HTR-8/SVneo (cell line): ENCODE results near the gene ADNP2.

Experiments used
- DNase-seq: peaks from one replicate; pipeline ENCODE4 v3.0.0; 2011; ENCODE audit warnings: low spot score, mixed read lengths; ENCODE audit not compliant: insufficient read length
- FAIRE-seq: peaks from 2 replicates; lab custom pipeline; 2011; peaks lifted over from hg19 to GRCh38; lab: Jason Lieb, UNC

ADNP2 gene, protein sequence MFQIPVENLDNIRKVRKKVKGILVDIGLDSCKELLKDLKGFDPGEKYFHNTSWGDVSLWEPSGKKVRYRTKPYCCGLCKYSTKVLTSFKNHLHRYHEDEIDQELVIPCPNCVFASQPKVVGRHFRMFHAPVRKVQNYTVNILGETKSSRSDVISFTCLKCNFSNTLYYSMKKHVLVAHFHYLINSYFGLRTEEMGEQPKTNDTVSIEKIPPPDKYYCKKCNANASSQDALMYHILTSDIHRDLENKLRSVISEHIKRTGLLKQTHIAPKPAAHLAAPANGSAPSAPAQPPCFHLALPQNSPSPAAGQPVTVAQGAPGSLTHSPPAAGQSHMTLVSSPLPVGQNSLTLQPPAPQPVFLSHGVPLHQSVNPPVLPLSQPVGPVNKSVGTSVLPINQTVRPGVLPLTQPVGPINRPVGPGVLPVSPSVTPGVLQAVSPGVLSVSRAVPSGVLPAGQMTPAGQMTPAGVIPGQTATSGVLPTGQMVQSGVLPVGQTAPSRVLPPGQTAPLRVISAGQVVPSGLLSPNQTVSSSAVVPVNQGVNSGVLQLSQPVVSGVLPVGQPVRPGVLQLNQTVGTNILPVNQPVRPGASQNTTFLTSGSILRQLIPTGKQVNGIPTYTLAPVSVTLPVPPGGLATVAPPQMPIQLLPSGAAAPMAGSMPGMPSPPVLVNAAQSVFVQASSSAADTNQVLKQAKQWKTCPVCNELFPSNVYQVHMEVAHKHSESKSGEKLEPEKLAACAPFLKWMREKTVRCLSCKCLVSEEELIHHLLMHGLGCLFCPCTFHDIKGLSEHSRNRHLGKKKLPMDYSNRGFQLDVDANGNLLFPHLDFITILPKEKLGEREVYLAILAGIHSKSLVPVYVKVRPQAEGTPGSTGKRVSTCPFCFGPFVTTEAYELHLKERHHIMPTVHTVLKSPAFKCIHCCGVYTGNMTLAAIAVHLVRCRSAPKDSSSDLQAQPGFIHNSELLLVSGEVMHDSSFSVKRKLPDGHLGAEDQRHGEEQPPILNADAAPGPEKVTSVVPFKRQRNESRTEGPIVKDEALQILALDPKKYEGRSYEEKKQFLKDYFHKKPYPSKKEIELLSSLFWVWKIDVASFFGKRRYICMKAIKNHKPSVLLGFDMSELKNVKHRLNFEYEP

DNA sequence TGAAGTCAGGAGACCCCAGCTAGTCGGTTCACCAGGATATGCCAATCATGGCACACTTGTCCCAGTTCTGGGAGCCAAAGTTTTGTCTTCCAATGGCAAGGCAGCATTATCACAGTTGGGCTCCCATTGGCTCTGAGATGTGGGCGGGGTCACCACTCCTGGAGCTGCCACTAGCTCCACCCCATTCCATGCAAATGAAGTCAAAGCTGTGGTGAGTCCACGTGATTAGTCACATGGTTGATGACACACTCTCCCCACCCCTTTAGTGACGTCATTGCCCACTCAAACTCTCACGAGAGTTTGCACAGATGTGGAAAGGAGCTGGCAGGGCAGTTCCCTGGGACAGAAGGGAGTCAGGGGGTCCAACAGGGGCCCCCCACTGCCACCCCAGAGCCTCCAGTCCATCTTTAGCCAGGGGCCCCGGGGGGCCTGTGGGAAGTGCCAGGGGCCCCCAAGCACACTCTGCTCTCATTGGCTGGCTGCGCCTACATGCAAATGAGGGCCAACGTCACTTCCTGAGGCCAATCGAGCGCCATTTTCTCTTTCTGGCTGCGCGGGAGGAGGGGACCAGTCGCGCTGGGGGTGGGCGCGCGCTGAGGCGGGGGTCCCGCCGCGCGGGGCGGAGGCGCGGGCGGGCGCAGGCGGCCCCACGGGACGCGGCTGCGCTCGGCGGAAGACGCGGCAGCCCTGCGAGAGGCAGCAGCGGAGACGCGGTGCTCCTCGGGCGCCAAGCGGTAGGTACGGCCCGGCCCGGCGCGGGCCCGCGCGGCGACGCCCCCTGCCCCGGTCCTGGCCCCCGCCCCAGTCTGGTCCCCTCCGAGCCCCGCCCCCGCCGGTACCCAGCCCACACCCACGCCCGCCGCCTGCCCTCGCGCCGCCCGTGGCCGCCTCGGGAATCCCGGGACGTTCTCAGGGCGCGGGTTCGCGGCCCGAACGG lies at the start of gene ADNP2:
Gene ADNP2 (plus strand): TSS at position 524 of the 937 bp plus-strand sequence. CDS start 8,281 bp downstream, outside the sequence.
- DNase-seq (peak; percentile 83), FAIRE-seq (peak; percentile 49)

DNA sequence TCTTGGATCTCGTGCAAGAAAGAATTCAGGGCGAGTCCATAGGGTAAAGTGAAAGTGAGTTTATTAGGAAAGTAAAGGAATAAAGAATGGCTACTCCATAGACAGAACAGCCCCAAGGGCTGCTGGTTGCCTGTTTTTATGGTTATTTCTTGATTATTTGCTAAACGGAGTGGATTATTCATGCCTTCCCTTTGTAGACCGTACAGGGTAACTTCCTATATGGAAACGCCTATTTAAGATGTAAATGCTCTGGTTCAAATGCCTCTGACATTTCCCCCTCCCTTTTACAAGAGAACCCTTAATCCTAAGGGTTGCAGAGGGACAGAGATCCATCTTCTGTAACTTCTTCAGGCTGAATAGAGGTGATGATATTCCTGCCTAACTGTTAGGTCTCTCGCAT lies 49.1 kb upstream of the ADNP2 start:
- FAIRE-seq (no peak), DNase-seq (no peak)

DNA sequence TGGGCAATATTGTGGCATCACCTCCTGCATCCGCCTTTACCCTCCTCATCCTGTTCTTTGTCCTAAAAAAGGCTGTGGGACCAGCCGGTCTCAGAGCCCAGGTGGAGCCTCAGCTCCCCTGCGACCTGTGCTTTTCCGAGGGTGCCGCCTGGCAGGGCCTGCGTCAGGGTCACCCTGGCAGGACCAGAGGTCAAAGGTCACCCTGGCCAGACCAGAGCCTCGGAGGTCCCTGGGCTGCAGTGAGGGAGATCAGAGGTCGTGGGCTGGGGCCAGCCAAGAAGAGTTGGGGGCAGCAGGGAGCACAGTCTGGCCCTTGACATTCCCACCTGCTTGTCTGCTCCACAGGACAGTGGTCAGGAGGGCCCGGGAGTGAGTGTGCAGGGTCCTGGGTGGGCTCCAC lies 43.4 kb upstream of the ADNP2 start:
- no peak for FAIRE-seq
- DNase-seq, result no peak

DNA sequence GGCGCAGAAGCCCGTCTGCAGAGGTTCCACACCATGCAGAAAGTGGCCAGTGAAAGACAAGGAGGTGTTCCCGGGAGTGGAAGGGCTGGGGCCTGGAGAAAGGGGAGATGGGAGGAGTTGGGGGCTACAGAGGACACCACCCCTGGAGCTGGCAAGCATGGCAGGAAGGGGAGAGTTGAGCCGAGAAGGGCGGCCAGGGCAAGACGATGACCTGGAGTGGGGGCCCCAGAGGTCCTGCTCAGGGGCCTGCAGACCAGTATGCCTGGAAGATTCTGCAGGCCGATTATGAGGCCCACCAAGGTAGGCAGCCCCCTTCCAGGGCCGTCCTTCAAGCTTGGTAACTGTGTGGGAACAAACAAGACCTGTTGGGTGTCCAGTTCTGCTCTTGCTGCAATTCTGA lies 41.7 kb upstream of the ADNP2 start:
- no peak for DNase-seq
- no peak for FAIRE-seq

DNA sequence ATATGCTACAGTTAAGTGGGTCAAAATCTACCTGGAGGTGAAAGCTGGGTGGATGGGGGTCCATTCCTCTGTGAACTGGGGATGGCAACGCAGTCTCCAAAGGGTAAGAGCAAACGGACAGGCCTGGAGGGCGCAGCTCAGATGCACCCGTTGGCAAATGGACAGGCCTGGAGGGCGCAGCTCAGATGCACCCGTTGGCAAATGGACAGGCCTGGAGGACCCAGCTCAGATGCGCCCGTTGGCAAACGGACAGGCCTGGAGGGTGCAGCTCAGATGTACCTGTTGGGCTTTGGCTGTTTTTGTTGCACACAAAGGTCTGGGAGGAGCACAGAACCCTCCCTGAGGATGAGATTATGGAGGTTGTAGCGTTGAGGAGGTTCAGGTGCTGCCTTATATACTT lies 41.2 kb upstream of the ADNP2 start:
- no peak for FAIRE-seq
- DNase-seq, result no peak

DNA sequence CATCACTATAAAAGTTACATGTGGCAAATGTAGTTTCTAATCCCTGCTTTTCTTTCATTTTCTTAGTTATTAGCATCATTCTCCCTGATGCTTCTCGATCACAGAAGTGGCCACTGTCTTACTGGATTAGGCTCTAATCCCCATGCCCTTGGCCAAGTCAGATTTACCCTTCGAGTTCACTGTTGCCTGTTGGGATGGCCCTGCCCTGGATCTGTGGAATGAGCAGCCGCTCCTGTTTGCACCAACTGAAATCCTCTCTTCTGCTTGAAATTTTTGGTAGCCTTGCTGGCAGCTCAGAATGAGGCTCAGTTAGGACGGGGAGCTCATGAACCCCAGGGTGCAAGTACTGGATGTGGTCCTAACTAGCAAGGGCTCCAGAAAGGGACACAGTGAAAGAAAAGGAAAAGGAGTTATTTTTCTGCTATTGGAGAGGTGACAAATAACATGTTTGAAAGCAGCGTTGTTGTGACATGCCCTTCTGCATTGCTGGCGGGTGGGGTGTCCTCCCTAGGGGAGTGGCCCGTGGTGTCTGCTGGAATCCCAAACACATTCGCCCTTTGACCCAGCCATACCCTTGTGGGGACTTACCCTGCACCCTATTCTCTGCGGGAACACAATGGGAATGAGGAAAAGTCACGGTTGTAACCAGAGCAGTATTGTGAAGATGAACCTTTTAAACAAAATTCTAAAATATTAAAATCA lies 40.3 kb upstream of the ADNP2 start:
- no peak for FAIRE-seq
- DNase-seq, result no peak

DNA sequence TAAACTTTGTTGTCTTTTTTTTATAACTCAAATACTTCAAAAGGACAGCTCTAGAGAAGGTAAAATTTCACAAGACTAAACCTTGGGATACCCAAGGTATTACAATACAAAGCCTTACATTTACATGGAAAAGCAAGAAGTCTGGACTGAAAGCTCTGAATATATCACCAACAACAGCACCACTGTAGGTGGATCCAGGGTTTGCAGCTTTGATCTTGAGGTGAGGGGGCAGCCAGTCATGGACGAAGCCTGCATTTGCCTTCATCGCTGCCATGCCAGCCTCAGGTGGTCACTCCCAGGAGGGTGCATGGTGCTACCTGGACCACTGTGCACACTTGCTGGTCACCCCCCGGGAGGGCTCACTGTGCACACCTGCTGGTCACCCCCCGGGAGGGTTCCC lies 38.2 kb upstream of the ADNP2 start:
- DNase-seq (no peak), FAIRE-seq (no peak)

DNA sequence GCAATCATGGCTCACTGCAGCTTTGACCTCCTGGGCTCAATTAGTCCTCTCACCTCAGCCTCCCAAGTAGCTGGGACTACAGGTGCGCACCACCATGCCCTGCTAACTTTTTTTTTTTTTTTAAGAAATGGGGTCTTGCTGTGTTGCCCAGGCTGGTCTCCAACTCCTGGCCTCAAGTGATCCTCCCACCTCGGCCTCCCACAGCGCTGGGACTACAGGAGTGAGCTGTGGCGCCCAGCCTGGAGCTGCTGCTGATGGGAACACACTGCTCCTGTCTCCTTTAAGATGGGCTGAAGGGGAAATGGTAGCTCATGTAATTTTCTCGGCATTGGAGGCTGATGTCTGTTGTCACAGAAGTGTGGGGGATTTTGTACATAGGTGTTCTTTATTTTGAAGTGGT lies 34.9 kb upstream of the ADNP2 start:
- FAIRE-seq, result no peak
- DNase-seq, result no peak

DNA sequence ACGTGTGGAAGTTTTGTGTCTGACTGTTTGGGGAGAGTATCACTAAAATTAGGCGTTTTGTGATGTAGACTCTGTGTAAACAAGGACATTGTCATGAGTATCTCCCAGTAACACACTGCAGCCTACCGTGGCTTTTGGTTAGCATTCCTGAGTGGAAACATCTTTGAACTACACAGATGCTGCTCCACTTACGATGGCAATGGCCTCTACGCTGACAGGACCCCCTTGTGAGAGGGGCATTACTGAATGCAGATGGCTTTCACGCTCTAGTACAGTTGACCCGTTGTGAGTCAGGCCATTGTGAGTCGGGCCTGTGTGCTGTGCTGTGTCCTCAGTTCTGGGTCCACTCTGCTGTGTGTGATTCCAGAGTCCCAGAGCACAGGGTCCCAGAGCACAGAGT lies 34.4 kb upstream of the ADNP2 start:
- DNase-seq (no peak), FAIRE-seq (no peak)

DNA sequence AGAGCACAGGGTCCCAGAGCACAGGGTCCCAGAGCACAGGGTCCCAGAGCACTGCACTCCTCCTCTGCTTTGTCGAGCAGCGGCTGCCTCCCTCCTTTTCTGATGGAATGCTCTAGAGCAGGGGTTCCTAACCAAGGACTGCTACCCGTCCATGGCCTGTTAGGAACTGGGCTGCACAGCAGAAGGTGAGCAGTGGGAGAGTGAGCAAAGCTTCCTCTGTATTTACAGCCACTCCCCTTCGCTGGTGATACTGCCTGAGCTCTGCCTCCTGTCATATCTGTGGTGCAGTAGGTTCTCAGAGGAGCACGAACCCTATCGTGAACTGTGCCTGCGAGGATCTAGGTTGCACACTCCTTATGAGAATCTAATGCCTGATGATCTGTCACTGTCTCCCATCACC lies 33.1 kb upstream of the ADNP2 start:
- no peak for DNase-seq
- FAIRE-seq, result no peak

DNA sequence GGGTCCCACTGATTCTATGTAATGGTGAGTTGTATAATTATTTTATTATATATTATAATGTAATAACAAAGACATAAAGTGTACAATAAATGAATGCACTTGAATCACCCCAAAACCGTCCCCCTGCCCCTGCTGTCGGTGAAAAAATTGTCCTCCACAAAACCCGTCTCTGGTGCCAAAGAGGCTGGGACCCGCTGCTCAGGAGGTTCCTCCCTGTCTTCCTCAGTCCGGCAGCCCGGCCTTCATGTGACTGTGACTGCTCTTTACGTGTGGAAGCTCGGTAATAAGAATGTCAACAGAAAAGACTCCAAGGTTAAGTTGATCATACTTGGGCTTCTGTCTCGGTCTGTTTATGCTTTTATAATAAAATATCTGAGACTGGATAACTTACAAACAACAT lies 32.7 kb upstream of the ADNP2 start:
- FAIRE-seq (no peak), DNase-seq (no peak)

DNA sequence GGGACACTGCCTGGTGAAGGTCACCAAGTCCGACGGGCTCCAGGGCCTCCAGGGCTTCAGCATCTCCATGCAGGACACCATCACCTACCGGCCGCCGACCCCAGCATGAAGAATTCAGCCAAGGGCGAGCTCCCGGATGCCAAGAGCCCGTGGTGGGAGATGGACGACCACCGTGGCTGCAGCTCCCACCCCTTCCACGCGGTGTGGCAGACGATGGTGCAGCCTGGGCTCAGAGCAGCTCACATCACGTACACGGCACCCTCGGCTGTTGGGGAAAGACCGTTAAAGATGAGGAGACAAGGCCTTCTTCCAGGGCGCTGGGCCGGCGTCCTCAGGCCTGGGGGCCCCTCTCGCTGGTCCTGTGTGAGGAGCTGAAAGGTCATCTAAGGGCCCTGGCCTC lies 31.2 kb upstream of the ADNP2 start:
- FAIRE-seq (no peak), DNase-seq (no peak)

DNA sequence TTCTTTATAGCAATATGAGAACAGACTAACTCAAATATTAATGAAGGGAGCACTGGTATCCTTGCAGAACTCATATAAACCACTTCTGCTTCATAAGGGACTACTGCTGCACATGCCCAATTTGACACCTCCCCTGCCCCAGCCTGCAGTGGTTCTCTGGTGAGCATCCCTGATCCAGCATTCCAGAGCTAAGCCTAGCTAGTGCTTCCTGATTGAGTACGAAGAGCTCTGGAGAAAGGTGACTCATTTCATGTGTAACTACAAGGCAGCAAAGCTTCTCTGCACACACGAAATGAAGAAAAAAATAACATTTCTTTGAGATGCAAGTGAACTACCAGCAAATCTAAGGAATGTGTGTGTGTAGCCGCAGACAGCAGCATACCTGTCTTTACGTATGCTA lies 22.8 kb upstream of the ADNP2 start:
- FAIRE-seq, result no peak

DNA sequence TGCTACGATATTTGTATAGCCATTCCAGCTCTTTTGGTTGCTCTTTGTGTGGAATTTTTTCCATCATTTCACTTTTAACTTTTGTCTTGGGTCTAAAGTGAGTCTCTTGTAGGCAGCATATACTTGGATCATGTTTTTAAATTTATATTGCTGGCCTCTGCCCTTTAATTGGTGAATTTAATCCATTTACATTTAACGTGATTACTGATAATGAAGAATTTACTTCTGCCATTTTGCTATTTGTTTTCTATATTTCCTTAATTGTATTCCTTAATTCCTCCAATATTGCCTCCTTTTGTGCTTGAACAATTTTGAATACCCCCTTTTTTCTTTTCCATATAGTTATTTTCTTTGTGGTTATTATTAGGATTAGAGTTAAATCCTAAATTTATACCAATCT lies 21.0 kb upstream of the ADNP2 start:
- FAIRE-seq (no peak), DNase-seq (no peak)

More for the DNA sequence above, 22.8 kb upstream of the ADNP2 start:
- no peak for DNase-seq

DNA sequence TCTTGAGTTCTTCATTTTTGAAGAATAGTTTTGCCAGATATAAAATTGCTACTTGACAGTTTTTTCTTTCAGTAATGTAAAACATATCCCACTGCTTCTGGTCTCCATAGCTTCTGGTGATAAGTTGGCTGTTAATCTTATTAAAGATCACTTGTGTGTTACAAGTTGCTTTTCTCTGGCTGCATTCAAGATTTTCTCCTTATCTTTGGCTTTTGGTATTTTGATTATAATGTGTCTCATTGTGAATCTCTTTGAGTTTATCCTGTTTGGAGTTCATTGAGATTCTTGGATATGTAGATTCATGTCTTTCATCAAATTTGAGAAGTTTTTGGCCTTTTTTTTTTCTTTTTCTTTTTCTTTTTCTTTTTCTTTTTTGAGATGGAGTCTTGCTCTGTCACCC lies 20.2 kb upstream of the ADNP2 start:
- FAIRE-seq, result no peak
- DNase-seq, result no peak

DNA sequence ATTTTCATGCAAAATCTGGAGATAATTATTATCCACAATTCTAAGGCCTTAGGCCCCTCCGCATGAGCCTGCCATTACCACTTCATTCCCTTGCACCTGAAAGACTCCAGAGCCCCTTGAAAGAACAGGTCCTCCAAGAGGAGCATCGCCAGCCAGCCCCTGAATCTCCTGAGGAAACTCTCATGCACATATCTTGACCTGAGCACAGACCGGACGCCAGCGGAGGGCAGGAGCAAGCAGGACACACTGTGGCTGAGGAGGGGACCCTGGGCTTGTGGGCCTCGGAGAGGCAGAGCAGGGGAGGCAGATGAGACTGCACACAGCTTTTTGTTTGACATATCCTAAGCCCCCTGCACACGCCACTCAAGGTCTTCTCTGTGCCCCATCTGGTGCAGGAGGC lies 13.6 kb upstream of the ADNP2 start:
- DNase-seq (no peak), FAIRE-seq (no peak)

DNA sequence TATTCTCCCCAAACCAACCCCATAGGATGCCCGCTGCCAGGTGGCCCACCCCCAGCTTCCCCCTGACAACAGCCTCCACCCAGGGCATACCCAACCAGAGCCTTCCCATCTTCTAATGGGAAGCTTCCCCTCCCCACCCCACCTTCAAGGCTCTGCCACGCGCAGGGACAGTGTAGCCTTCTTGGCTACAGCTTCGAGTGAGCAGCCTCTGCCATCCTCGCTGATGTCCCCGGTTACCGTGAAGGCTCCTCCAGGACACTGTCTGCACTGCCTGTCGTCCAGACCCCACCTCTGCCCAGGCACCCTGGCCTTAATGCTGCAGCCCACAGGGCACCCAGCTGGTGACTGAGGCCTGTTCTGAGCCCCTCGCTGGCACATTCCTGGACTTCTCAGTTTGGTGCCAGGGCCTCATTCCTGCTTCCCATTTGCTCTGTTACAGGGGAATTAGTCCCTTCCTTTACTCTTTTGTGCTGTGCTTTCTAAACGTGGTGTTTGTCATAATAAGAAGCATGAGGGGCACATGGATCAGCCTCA lies 13.0 kb upstream of the ADNP2 start:
- FAIRE-seq, result no peak
- no peak for DNase-seq

DNA sequence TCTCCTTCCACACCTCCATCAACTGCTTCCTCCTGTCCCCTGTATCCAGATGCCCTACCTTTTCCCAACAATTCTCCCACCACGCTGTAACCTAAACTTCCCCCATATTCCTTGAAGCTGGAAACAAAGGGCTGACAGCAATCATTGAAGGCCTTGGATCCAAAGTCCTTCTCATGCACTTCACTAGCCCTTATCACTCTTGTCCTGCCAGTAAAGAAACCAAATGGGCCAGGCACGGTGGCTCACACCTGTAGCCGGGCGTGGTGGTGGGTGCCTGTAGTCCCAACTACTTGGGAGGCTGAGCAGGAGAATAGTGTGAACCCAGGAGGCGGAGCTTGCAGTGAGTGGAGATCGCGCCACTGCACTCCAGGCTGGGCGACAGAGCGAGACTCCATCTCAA lies 11.9 kb upstream of the ADNP2 start:
- FAIRE-seq (no peak), DNase-seq (no peak)

DNA sequence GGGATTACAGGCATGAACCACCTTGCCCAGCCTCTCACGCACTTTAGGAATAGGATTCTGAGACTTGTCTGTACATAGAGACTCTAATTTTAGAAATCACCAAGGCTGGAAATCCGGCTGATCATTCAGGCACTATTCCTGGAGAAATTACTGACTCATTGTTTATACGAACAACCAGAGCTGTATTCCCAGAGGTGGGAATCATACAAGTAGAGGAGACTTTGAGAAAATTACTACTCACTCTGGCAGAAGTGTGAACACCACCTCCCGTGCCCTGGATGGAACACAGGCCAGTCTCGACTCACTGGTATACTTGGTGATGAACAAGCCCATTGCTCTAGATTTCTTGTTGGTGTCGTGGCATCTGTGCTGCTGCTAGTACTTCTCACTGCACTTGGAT lies 5.8 kb upstream of the ADNP2 start:
- DNase-seq, result no peak
- FAIRE-seq, result no peak
